22Rv1 (cell line): Measurements from ENCODE around the gene SFRP2.

Experiments used
- H3K27ac ChIP-seq: fragments of 450-650 bp; 2 replicates; pipeline ENCODE4 v1.5.1; 2017
- ZFX ChIP-seq: fragments of 450-650 bp; IDR thresholded peaks from 2 replicates; pipeline ENCODE4 v1.6.1; 2017; ENCODE audit warnings: antibody characterized with exemption, borderline replicate concordance
- TF ChIP-seq, protein P1 (sequence below): fragments of 450-650 bp; IDR thresholded peaks from 2 replicates; pipeline ENCODE4 v1.5.1; 2017; ENCODE audit warnings: mild to moderate bottlenecking

Gene SFRP2

DNA sequence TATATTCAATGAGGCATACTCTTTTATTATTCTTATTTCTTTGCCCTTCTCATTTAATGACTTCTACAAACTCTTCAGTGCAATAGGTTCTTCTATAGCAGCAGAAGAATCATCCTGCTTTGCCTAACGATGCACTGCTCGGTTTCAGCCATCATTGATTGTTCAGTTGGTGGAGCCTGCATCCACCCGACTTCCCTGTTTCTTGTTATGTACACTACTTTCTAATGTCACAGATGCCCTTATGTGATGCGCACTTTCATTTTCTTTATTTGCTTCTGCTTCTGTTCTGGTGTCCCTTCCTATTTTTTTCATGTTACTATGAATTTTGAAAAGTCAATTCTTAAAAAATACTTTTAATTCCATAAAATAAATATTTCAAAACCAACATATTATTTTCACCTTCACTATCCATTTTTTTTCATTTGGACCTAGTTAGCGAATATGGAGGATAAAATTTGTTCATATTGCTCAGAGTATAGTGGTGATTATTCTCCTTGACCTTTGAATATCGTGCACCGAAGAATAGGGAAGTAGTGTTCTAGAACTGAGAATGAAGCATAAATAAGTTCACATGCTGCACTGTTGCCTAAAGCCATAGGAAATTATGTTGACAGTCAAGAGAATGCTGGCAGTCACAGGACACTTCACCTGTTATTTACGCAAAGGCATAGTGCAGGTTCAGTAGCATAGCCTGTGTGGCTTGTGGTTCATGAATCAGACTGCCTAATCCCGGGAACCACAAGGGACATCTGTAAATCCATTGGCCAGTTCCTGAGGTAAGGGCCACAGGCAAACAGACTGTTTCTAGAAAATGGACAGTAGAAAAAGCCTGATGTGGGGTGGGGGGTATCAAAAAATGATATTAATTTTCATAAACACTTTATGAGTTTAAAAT, 21.3 kb upstream of the SFRP2 start:
- no peak overlapping the region for H3K27ac ChIP-seq
- TF ChIP-seq, protein P1, sequence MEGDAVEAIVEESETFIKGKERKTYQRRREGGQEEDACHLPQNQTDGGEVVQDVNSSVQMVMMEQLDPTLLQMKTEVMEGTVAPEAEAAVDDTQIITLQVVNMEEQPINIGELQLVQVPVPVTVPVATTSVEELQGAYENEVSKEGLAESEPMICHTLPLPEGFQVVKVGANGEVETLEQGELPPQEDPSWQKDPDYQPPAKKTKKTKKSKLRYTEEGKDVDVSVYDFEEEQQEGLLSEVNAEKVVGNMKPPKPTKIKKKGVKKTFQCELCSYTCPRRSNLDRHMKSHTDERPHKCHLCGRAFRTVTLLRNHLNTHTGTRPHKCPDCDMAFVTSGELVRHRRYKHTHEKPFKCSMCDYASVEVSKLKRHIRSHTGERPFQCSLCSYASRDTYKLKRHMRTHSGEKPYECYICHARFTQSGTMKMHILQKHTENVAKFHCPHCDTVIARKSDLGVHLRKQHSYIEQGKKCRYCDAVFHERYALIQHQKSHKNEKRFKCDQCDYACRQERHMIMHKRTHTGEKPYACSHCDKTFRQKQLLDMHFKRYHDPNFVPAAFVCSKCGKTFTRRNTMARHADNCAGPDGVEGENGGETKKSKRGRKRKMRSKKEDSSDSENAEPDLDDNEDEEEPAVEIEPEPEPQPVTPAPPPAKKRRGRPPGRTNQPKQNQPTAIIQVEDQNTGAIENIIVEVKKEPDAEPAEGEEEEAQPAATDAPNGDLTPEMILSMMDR, result no peak
- no peak for TF ChIP-seq ZFX

DNA sequence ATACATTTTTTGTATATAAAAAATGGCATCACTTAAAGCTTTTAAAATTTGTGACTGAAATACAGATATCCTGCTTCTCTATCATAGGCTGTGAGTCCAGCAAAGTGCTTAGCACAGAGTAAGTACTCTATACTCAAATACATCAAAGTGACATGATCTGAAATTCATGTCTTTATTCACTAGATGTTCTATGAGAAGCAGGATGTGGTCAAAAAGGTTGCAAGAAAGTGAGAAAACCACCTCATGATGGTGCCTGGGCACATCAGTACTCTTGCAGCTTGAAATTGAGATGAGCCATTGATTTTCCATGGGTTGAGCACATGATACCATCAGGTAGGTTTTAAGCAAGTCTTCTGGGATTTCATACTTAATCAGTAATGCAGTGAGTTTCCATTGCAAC, 20.4 kb upstream of the SFRP2 start:
- no peak overlapping the region for H3K27ac ChIP-seq
- TF ChIP-seq, protein P1, result no peak
- TF ChIP-seq ZFX, result no peak

DNA sequence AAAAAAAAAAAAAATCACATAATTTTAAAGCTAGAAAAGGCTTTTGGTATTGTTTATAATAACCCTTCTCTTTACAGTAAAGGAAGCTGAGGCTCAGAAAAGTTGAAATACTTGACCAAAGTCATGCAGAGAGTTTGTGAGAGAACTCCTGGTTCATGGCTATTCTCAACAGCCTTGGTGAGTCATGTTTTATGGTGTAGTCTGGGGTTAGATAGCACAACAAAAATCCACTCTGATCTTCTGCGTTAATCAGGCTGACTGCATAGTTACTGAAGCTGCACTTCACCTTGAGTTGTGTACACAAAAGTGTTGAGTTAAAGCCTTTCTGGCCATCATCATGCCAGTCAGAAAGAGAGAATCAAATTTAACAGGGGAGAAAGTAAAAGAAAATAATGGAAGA, 19.3 kb upstream of the SFRP2 start:
- H3K27ac ChIP-seq, result no peak overlapping the region
- TF ChIP-seq, protein P1, result no peak
- TF ChIP-seq ZFX, result no peak

DNA sequence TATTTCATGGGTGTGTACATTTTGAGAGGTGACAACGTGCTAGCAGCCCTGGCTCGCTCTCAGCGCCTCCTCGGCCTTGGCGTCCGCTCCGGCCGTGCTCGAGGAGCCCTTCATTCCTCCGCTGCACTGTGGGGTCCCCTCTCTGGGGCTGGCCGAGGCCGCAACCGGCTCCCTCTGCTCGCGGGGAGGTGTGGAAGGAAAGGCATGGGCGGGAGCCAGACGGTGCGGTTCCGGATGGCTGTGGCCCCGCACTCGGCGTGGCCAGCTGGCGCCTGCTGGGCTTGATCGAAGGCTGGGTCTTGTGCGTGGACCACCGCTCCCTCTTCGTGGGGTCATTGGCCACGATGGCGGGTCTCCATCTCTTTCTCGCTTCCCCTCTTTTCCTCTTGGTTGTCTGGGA, 17.2 kb upstream of the SFRP2 start:
- TF ChIP-seq ZFX, result no peak
- TF ChIP-seq, protein P1, result no peak
- H3K27ac ChIP-seq, result no peak overlapping the region

DNA sequence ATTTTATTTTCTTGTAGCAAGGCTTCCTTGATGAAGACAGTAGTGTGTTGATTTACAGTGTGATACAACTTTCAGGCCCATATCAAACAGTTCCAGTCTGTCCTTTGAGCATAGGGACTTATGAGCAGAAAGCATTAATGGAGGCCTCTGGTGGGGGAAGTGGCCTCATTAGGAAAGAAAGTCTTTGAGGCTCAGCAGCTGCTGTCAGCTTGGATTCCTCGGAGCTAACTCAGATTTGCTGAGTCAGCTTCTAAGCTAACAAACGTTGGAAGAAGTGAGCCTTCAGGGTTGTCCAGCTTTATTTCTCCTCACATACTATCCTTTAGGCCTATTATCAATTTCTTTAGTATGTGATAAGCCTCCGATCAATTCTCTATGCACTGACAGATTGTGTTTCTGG, 15.8 kb upstream of the SFRP2 start:
- TF ChIP-seq, protein P1, result no peak
- TF ChIP-seq ZFX, result no peak
- H3K27ac ChIP-seq, result no peak overlapping the region

DNA sequence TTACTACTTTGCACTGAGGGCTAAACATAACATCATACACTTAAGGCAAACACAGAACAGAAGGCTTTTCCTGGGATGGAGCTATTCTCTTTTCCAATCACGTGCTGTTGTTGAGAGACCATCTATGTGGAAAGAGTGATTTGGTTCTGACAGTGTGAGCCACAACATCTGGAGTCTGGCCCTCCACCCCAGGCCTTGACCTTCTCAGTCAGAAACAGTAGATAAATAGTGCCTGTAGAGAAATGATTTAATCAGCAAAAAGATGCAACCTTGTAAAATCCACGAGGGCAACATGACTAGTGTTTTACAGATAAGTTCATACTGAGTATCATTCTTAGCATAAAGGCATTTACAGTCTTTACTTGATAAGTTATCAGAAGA, 10.8 kb upstream of the SFRP2 start:
- no peak for TF ChIP-seq ZFX
- TF ChIP-seq, protein P1, result no peak
- H3K27ac ChIP-seq, result no peak overlapping the region

DNA sequence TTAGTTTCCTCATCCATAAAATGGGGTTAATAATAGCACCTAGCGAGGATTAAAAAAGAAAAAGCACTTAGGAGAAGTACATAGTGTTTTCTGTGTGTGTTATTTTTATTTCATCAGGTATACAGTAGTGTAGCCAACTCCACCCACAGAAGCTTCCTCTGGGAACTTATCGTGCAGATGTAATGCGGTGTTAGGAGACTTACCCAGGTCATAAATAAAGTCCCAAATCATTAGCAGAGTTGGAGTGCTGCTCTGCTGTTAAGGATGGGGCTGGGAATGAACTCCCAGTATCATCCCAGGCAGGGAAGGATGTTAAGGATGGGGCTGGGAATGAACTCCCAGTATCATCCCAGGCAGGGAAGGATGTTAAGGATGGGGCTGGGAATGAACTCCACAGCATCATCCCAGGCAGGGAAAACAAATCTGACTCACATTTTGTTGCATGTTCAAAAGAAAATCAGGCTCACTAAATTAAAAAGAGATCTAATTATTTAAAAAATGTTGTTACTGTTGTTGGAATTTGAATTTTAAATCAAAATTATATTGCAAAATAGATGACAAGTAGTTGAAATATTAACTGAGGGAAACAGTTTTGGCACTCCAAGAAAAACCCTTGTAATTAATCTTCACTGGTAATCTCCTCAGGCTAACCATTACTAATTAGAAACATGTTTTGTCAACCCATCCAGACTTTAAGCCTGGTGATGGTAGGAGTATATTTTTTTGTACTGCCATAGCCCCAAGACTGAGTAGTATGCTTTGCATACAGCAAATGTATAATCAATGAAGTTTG, 10.2 kb upstream of the SFRP2 start:
- TF ChIP-seq, protein P1, result no peak
- no peak for TF ChIP-seq ZFX
- H3K27ac ChIP-seq, result no peak overlapping the region
